Hindlimb muscle (tissue), 1 donor: ENCODE measurements around the gene NUDT13. TPM values are rescaled to one million over a fixed set of nuclear protein-coding genes. Genes with fewer than 3 reads are reported as not detected.
"Not testable (repeated sequence)": the region's sequence is repeated elsewhere in the genome, so short reads cannot be mapped to it uniquely, and the experiment has no call there.

ENCODE experiments used
- DNase-seq: peaks from one replicate; pipeline ENCODE4 v3.0.0-alpha.2; 2013
- polyA plus RNA-seq: library from polyadenylated mRNA; unstranded; fragments of 120-200 nt; gene quantifications from one replicate; pipeline ENCODE4 v1.2.1, GENCODE V29; 2013; ENCODE audit not compliant: insufficient read length

Gene NUDT13
- polyA plus RNA-seq, 1 donor: 4.4 TPM

DNA sequence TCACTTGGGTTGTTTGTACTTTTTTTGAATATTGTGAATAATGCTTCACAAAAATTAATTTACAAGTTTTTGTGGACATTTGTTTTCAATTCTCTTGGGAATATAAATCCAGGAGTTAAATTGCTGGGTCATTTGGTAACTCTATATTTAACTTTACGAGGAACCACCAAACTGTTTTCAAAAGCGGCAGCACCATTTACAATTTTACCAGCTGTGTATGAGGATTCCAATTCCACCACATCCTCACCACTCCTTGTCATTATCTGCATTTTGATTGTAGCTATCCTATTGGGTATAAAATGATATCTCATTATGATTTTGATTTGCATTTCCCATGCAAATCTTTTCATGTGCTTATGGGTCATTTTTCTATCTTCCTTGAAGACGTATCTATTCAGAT is 4.0 kb upstream of the NUDT13 start:
- no peak for DNase-seq

DNA sequence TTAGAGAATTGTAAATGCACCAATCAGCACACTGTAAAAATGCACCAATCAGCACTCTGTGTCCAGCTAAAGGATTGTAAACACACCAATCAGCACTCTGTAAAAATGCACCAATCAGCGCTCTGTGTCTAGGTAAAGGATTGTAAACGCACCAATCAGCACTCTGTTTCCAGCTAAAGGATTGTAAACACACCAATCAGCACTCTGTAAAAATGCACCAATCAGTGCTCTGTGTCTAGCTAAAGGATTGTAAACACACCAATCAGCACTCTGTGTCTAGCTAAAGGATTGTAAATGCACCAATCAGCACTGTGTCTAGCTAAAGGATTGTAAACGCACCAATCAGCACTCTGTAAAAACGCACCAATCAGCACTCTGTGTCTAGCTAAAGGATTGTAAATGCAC is 1.0 kb upstream of the NUDT13 start:
- not testable (repeated sequence) for DNase-seq

DNA sequence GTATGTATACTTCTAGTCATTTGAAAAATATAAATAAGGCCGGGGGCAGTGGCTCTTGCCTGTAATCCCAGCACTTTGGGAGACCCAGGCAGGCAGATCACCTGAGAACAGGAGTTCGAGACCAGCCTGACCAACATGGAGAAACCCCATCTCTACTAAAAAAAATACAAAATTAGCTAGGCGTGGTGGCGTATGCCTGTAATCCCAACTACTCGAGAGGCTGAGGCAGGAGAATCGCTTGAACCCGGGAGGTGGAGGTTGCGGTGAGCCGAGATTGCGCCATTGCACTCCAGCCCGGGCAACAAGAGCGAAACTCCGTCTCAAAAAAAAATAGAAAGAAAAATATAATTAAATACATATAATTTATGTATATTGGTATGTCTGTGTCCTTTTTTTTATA is 1.8 kb downstream of the NUDT13 start:
- DNase-seq: not testable (repeated sequence)

DNA sequence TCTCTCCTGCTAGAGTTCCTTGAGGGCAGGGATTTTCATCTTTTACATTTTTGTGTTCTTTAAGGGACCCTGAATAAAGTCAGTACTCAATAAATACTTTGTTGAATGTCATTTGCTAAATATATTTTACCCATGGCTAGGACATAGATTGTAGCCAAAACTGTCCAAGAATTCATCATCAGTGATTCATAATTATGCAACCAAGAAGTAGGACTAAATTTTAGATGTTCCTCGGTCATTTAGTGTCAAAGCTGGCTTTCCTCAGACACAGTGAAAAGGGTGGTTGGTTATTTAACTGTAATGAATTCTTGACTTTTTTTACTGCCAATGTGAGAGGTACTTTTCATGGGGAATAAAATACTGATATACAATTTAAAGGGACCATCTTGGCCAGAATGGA is 3.3 kb downstream of the NUDT13 start:
- DNase-seq: no peak

DNA sequence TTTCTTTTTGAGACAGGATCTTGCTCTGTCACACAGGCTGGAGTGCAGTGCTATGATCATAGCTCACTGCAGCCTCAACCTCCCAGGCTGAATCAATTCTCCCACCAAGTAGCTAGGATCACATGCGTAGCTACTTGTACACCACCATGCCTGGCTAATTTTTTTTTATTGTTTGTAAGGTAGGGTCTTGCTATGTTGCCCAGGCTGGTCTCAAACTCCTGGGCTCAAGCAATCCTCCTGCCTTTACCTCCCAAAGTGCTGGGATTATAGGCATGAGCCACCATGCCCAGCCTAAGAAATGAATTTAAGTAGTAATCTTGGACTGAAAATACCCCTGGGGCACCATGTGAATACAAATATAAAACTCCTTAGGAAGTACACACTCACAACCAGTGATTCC is 5.8 kb downstream of the NUDT13 start:
- DNase-seq: no peak

DNA sequence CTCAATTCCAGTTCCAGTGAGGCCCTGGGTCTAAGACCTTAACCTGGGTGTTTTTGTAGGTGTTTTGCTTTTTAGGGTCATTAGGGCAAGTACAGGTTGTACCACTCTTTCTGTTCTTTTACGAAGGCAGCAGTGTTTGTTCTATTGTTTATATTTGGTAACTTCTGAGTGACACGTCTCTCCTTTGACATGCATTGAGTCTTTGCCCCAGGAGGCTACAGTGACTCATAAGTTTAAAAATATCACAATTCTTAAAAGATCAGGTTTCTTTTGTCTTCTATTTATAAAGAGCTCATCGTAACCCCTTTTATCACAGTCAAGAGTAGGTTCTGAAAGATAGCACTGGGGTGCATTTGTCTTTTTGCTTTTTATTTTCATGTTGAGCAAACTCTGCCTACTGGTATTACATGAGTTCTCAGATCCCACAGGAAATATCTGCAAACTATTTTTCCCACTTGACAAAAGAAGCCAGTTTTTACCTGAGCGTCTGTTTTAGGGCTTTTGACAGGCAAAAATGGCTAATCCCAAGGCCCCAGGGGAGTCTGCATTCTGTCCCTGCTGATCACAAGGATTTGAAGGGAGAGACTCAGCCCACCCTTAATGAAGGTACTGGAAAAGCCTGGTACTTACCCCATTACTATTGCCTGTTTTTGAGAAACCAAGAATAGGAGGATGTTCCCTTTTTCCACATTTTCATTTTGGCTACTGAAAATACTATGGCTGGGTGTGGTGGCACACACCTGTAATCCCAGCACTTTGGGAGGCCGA is 7.9 kb downstream of the NUDT13 start:
- DNase-seq: no peak

DNA sequence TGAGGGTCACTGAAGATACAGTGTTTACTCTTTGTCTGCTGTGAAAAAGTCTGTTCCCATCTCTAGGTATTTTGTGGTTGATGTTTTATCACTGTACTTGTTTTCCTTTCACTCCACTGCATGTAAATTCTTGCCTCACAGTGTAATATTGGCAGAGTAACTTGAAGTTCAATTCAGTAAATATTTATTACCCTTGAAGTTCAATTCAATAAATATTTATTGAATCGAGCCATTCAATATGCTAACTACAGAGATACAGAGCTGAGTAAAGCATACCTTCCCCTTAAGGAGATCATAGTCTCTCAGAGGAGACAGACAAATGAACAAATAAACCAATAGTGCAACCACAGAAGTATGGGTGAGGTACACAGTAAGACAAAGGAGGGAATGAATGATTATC is 9.2 kb downstream of the NUDT13 start:
- DNase-seq: no peak

DNA sequence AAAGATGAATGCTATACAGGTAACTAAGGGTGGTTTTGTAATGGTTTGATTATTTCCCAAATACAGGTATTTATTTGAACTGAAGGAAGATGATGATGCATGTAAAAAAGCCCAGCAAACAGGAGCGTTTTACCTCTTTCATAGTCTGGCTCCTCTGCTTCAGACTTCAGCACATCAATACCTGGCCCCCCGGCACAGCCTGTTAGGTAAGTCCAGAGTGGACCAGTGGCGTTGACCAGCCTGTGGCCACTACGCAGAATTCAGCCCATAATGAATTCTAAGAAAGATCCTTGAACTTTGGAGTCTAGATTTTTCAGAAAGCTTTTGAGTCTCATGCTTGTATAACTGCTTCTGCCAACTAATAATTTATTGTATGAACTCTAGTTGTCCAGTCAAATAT is 9.7 kb downstream of the NUDT13 start:
- DNase-seq: no peak

DNA sequence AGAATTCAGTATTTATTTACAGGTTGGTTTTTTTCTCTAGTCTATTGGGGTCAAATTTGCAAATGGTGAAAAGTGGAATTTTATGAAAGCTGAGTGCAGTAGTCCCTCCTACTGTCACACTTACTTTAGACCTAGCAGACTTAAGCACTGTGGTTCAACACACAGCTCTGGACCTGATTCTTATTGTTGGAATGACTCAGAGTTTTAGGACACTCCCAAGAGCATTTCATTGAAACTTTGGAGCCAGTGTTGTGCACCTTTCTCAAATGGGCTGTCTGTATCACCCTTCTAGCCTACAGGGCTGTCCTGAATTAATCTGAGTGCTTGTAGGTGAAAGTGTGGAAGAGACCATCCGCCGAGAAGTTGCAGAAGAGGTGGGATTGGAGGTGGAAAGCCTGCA is 16.1 kb downstream of the NUDT13 start:
- DNase-seq: no peak

DNA sequence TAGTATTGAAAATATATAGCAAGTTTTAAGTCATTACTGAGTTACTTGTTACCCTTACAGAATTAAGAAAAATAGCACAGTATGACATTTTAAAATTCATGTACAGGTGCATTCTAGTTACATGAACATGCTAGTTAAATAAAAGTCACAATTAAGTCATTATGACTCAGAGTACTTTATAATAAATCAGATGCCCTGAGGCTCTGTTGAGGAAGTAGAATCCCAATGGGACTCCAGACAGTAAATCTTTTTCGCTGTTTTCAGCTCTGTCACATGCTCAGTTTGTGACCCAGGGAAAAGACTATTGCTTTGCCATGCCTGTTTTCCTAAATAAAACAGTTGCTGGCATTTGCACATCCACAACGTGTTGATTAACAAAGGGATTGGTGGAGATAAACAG is 21.0 kb downstream of the NUDT13 start:
- DNase-seq: no peak

DNA sequence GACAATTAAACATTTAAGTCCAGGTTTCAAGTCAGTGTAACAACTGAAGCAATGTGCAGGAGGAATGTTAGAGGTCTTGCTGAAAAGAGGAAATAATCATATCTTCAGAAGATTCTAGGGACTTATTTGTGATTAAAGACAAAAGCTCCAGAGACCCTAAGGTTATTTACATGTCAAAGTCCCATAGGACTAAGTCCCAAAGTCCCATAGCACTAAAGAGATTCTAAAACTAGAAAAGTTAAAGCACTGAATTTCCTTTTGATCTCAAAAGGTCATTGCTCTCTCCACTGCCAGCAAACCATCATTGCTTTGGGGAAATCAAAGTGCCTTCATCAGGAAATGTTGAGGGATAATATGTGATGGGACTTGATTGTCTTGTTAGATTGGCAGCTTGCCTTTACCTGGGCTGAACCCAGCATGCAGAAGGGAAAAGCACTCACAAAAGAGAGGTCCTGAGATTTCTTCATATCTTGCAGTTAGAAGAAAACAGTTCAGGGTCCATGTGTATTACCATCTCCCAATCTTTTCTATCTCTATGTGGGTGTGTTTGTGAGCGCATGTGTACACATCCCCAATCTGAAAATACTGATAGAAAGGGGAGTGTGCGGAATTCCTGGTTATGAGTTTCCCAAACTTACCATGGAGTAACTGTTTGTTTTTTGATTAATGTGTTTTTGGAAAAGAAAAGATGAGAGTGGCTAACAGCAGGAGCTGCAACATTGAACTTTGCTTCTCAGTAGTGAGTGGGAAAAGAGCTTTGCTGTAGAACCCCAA is 21.8 kb downstream of the NUDT13 start:
- DNase-seq: no peak

DNA sequence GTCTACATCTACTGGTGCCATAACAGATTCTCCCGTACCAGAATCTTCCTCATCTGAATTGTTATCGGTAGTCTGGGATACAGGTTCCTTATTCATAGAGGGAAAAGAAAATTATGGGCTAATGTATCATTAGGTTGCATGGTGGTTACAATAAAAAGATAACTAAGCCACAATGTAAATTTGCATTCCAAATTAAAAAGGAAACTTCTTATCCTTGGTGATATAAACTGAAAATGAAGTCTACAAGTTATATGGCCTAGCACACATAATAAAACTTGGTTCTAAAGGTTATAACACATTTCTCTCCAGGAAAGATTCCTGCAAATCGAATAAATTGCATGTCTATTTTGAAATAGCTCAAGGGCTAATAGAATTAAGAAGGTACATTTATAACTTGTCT is 24.5 kb downstream of the NUDT13 start:
- no peak for DNase-seq

DNA sequence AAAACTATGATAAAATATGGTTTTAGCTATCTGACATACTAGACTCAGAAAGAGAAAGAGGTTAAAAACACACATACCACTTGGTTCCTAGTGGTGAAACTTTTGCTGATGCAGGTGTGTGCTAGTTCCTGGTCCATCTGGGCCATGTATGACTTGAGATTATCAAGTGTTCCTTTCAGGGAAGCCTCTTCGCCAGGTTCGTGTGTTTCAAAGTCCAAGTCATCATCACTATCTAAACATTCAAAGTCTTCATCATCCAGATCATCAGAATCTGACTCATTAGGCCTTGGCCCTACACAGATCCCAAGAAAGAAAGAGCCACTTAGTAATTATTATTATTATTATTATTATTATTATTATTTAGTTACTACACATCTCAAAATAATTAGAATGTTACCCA is 26.4 kb downstream of the NUDT13 start:
- DNase-seq: no peak

DNA sequence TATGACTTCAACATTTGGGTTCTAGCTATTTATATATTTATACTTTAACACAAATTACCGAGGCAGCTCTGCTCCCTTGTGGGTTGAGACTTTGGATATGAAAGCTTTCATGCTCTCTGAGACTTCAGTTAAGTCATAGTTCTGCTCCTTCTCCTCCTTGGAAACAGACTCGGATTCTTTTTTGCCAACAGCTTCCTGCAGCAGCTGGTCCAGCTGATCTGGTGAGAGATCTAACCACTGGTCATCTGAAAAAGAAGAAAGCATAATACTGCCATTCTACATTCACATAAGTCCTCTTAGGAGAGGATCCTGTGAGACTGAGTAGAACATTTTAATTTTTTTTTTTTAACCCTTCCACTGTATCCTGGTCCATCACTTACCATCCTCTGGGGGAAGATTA is 29.0 kb downstream of the NUDT13 start:
- DNase-seq: no peak

DNA sequence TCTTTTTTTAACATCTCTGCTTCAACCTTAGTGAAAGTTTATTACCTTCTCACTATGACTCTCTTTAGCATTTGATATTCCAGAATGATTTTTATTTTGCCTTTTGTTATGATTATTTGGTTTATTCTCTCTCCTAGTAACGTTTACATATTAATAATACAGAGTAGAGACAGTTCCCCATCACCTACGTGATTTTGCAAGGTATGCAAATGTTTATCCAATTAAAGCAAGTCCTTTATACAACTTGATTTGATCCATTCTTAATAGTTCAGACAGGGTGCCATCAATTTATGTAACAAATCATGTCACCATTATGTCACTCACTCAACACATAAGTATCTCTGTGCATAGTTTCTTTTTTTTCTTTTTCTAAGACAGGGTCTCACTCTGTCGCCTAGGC is 31.3 kb downstream of the NUDT13 start:
- no peak for DNase-seq

DNA sequence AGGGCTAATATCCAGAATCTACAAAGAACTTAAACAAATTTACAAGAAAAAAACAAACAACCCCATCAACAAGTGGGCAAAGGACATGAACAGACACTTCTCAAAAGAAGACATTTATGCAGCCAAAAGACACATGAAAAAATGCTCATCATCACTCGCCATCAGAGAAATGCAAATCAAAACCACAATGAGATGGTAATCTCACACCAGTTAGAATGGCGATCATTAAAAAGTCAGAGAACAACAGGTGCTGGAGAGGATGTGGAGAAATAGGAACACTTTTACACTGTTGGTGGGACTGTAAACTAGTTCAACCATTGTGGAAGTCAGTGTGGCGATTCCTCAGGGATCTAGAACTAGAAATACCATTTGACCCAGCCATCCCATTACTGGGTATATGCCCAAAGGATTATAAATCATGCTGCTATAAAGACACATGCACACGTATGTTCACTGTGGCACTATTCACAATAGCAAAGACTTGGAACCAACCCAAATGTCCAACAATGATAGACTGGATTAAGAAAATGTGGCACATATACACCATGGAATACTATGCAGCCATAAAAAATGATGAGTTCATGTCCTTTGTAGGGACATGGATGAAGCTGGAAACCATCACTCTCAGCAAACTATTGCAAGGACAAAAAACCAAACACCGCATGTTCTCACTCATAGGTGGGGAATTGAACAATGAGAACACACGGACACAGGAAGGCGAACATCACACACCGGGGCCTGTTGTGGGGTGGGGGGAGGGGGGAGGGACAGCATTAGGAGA is 40.6 kb downstream of the NUDT13 start:
- not testable (repeated sequence) for DNase-seq

DNA sequence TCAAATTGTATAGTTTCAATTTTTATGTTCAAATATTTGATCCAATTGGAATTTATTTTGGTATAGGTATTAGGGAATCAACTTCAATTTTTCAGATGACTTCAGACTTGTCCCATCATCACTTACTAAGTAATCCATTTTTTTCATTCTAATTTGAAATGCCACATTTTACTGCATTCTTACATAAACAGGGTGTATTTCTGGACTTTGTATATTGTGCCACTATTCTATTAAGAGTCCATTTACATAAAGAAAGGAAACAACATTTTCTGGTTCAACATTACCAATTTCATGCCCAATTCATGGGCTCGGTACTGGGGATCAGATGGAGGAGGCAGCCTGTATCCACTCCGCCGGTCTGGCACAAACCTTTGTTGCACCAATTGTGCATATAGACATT is 41.8 kb downstream of the NUDT13 start:
- DNase-seq: no peak

DNA sequence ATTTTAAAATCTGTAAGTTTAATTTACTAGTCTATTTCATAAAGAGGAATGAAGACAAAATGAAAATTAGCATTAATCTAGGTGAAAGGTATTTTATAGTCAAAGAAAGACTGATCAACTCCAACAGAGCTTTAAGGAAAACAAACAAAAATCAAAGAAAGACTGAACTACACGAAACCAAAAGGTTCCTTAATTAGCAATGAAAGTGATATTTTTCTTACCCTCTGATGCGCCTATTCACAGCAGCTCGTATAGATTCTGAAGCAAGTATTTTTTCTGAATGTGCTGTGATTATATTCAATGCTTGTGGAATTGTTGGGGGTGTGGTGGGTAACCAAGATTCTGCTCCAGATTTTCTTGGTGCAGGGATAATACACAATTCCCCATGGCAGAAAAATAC is 45.8 kb downstream of the NUDT13 start:
- no peak for DNase-seq

DNA sequence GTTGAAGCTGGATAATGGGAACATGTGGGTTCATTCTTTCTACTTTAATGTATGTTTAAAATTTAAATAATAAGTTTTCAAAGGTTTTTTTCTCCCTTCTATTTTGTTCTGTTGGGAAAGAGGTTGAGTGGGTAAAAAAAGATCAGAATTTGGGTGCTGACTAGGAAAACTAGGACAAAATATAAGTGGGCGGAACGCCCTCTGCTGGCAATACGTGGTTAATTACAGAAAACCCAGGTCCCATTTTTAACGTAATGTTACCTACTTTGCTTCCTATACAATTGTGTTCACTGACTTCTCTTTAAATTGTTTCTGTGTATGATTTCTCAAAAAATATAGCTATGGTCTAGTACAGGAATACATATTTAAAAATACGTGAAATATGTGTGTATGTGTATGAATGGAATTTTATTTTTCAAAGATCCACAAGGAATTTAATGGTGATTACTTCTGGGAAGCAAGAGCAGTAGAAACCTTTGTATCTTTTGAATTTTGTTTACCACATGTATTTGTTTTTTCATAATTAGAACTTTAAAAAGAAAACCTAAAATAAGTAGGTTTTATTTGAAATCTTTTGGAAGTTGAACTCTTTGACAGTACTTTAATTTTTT is 48.9 kb downstream of the NUDT13 start:
- DNase-seq: peak; percentile 57

DNA sequence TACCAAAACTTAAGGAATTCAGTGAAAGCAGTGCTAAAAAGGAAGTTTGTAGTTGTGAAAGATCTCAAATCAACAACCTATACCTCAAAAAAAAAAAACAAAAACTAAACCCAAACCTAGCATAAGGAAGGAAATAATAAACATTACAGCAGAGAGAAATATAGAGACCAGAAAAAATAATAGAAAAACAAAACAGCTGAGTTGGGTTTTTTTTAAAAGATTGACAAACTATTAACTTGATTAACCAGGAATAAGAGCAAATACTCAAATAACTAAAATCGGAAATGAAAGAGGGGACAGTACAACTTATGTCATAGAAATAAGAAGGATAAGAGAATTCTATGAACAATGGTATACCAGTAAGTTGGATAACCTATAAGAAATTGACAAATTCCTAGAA is 50.8 kb downstream of the NUDT13 start:
- DNase-seq: no peak

DNA sequence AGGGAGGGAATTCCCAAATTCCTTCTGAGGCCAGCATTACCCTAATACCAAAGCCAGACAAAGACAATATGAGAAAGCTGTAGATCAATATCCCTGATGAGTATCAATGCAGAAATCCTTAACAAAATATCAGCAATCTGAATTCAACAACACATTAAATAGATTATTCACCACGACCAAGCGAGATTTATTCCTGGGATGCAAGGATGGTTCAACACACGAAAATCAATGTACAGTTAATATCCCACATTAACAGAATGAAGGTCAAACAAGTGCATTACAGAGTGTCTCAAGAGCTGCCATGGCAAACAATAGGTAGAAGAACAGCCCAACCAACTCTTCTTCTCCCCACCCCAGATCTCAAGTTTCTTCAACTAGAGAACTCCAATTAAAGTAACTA is 51.4 kb downstream of the NUDT13 start:
- no peak for DNase-seq

DNA sequence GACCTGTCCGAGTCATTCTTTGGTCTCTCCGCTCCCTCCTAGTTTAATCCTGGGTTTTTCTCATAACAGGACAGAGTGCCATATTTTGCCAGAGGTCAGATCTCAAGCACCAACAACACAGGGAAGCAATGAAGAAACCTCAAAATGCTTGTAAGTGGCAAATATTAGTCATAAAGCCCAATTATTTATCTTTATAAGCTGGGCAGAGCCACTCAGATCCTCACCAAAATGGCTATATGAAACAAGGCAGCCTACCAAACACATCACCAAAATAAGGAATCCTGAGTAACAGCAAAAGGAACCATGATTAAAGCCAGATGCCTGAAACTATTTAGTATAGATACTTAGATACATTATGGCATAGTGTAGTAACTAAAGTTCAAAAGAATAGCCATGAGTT is 52.8 kb downstream of the NUDT13 start:
- no peak for DNase-seq

DNA sequence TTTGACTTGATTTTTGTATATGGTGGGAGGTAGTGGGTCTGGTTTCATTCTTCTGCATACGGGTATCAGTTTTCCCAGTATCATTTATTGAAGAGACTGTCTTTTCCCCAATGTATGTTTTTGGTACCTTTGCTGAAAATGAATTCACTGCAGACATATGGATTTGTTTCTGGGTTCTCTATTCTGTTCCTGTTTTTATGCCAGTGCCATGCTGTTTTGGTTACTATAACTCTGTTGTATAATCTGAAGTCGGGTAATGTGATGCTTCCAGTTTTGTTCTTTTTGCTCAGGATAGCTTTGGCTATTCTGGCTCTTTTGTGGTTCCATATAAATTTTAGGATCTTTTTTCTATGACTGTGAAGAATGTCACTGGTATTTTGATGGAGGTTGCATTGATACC is 56.7 kb downstream of the NUDT13 start:
- no peak for DNase-seq
